Heart left ventricle (tissue), 16 donors: ENCODE data around the gene ITGB4. TPM values are rescaled to one million over a fixed set of nuclear protein-coding genes. Genes with fewer than 3 reads are reported as not detected.
A peak's percentile ranks its signal among the peaks of the same experiment; 100 is the strongest.

Source experiments
- ATAC-seq, 4 donors: fragments of 200-7000 bp; cut with Tn5 transposase; one replicate each; pipeline ENCODE4 v1.9.1; 2020 to 2022; ENCODE audit warnings: moderate library complexity in 4 of 4, mild to moderate bottlenecking in 3 of 4, moderate number of reproducible peaks in 1 of 4
- DNase-seq, 5 donors: peaks; one replicate each; pipeline ENCODE4 v3.0.0-alpha.2; 2020
- H3K27ac ChIP-seq, 12 donors: fragments of 200-600 bp; sonication (generic) in 4 of 12; one replicate each; pipeline versions ENCODE4 v1.5.0 to v1.8.0; 2016 to 2022; ENCODE audit warnings: mild to moderate bottlenecking in 2 of 12
- H3K27me3 ChIP-seq, 9 donors: fragments of 200-600 bp; sonication (generic) in 2 of 9; one replicate each; pipeline versions ENCODE4 v1.5.1 to v1.8.0; 2016 to 2022; ENCODE audit warnings: mild to moderate bottlenecking in 3 of 9
- H3K36me3 ChIP-seq, 9 donors: fragments of 200-600 bp; sonication (generic) in 2 of 9; one replicate each; pipeline versions ENCODE4 v1.5.0 to v1.8.0; 2018 to 2022; ENCODE audit warnings: mild to moderate bottlenecking in 2 of 9
- H3K4me1 ChIP-seq, 12 donors: fragments of 200-600 bp; sonication (generic) in 4 of 12; one replicate each; pipeline versions ENCODE4 v1.5.0 to v1.8.0; 2016 to 2022; ENCODE audit warnings: mild to moderate bottlenecking in 3 of 12
- H3K4me3 ChIP-seq, 12 donors: fragments of 200-600 bp; sonication (generic) in 4 of 12; one replicate each; pipeline versions ENCODE4 v1.5.0 to v1.8.0; 2017 to 2022; ENCODE audit warnings: mild to moderate bottlenecking in 9 of 12, moderate library complexity in 4 of 12
- H3K9me3 ChIP-seq, 12 donors: fragments of 200-600 bp; sonication (generic) in 4 of 12; one replicate each; pipeline versions ENCODE4 v1.5.0 to v1.8.0; 2016 to 2022; ENCODE audit warnings: mild to moderate bottlenecking in 1 of 12
- CTCF ChIP-seq, 12 donors: fragments of 200-600 bp; sonication (generic) in 4 of 12; IDR thresholded peaks; one replicate each; pipeline versions ENCODE4 v1.5.0 to v1.8.0; 2018 to 2022; ENCODE audit warnings: antibody characterized with exemption in 12 of 12, mild to moderate bottlenecking in 5 of 12
- POLR2A ChIP-seq, 2 donors: fragments of 450-650 bp; IDR thresholded peaks; one replicate each; pipeline ENCODE4 v1.6.1; 2017; ENCODE audit warnings: antibody characterized with exemption in 2 of 2, mild to moderate bottlenecking in 2 of 2, moderate library complexity in 2 of 2
- WGBS, 4 donors: extraction: QIAGEN DNeasy Blood & Tissue Kit in 2 of 4; methylation state at CpG; one replicate each; pipeline versions ENCODE4 v1.1.5 to v1.1.7; 2013 to 2018; 5-methylcytosine and 5-hydroxymethylcytosine counted together
- intact Hi-C, 10 donors: fragments of 100-400 bp; cut with DNase I; formaldehyde crosslinking; loops; one replicate each; pipeline versions ENCODE4 v1.11.1 to v1.14.2; 2022
- polyA plus RNA-seq, 2 donors: library from polyadenylated mRNA; stranded (reverse); fragments of 200-250 nt; gene quantifications; one replicate each; pipeline ENCODE4 v1.2.3, GENCODE V29; 2013
- total RNA-seq, 9 donors: library from RNA; depleted of rRNA in 2 of 9; stranded (reverse); fragments of >200 nt in 2 of 9; fragmentation: NEBNext Ultra II Directional in 3 of 9; extraction: Animal tissue kit (Norgen Biotek cat#: 25700) in 3 of 9; gene quantifications; one replicate each; pipeline versions ENCODE4 v1.1.0 to v1.2.4, GENCODE V29; 2016 to 2023
- donor health status: ischemic (EF 13 %, LVEDD 7.1; RV severe dilation, severe dysfunction).
- donor health status: healthy with polysubstance abuse.
- donor health status: DM: no; HTN: yes; CAD: no.
- donor health status: DM: no; HTN: no; CAD: no.
- donor health status: ischemic (EF 25% LVEDD 6.9; RV normal size, moderate dysfunction).
- donor health status: ischemic (EF 25% LVEDD 5.7; RV mildly dilated, moderate dysfunction).
- donor health status: healthy.
- donor health status: DM: yes; HTN: yes; CAD: no.
- donor health status: ischemic (EF 35%, LVEDD 5.7; RV mildly dilated, moderate dysfunction).
- donor health status: nonischemic (EF 11% LVEDD 7.7; RV severe dilation, severe dysfunction).
- donor health status: DM: yes; HTN: yes; CAD: no.
- donor health status: PGD.
- donor health status: ischemic (EF 29% LVEDD 5.4; RV normal size, mild dysfunction).
- donor health status: nonischemic (EF 23%, LVEDD 6.1; RV moderate dilation, normal function).

Gene ITGB4
- total and polyA plus RNA-seq, 11 donors: 4.0 to 26.8 (median 10.0) TPM

- Histone ChIP-seq H3K27me3 (no peaks in the 10 kb centered on the region), H3K36me3 (peaks cover 0 to 98% (median 85%) of the 10 kb centered on the region in 9 donors), H3K9me3 (no peaks in the 10 kb centered on the region), H3K27ac (no peak overlapping the region), H3K4me1 (peaks cover 5 to 61% (median 36%) of the 10 kb centered on the region in 12 donors), H3K4me3 (no peak overlapping the region)
- DNase-seq: no peak
- ATAC-seq: no peak
- intact Hi-C loops: no loop called here
- no peak for TF ChIP-seq CTCF (IDR thresholded peaks at IDR 0.05)
- TF ChIP-seq POLR2A (IDR thresholded peaks at IDR 0.05): no peak
- 95 to 98% (median 96%) methylated on average over 7 to 9 of the region's 9 CpGs for WGBS, 4 donors
These were observed 17.7 kb upstream of the ITGB4 start for GRCh38 chr17:75703591-75703990.

DNA sequence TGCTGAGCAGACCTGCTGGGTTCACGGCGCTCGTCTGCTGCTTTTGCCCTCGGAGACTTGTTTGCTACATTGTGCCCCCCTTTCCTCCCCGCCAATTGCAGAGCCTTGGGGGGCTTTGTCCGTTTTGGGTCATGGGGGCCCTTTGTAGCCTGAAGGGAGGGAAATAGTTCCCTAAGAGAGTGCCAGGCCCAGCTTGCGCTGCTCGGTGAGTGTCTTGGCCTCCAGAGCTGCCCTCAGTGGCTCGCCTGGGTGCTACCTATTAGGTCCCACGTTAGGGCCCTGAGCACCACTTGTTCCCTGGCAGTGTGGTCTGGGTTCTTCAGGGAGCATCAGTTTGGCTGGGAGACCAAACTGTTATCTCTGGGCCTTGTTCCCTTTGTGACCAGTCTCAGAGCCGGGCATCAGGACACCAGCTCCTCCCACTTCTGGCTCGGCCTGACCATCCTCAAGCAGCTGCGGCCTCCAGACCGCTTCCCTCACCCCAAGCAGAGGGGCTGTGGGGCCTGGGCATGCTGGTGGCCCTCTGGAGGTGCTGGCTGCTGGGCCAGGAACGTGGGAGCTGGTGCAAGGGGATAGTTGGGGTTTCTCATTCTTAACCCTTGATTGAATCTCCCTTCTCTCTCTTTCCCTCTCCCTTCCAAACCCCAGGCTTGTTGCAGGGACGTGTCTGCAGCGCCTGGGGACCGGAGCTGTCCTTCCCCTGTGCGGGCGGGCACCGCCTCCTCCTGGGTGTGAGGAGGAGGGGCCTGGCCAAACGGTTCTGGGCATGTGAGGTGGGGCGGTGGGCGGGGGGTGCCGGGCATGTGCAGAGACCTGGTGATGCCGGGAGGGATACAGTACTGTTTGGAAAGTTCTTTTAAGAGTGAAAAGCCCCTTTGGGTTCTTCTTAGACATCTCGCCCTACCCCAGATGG, 16.0 kb upstream of the ITGB4 start:
- ATAC-seq: peak; percentile 18 to 77 (median 74)
- Histone ChIP-seq H3K4me3 (no peak overlapping the region), H3K36me3 (peaks cover 0 to 88% (median 80%) of the 10 kb centered on the region in 9 donors), H3K4me1 (peaks cover under 1 to 45% (median 22%) of the 10 kb centered on the region in 12 donors), H3K27me3 (no peaks in the 10 kb centered on the region), H3K9me3 (no peaks in the 10 kb centered on the region), H3K27ac (peak overlapping the region in 1 of 12 donors; percentile 44)
- DNase-seq: peak in 3 of 5 donors; percentile 58 to 65 (median 63)
- TF ChIP-seq POLR2A (IDR thresholded peaks at IDR 0.05) (no peak), CTCF (IDR thresholded peaks at IDR 0.05) (no peak)
- intact Hi-C loops: no loop called here
- WGBS, 4 donors: 77 to 85% (median 80%) methylated on average over 23 to 27 of the region's 27 CpGs

GRCh38 chr17:75706042-75706728, 15.1 kb upstream of the ITGB4 start:
- DNase-seq (no peak), ATAC-seq (no peak)
- TF ChIP-seq CTCF (IDR thresholded peaks at IDR 0.05) (no peak), POLR2A (IDR thresholded peaks at IDR 0.05) (no peak)
- intact Hi-C loops: no loop called here
- H3K36me3 ChIP-seq: peaks cover 0 to 78% (median 73%) of the 10 kb centered on the region in 9 donors
- H3K27ac ChIP-seq: peak overlapping the region in 7 of 12 donors; percentile 10 to 68 (median 38)
- no peak overlapping the region for H3K4me3 ChIP-seq
- peaks cover 0 to 35% (median 13%) of the 10 kb centered on the region in 12 donors for H3K4me1 ChIP-seq
- H3K9me3 ChIP-seq: no peaks in the 10 kb centered on the region
- no peaks in the 10 kb centered on the region for H3K27me3 ChIP-seq
- 89 to 94% (median 92%) methylated on average over 18 to 20 of the region's 20 CpGs for WGBS, 4 donors

DNA sequence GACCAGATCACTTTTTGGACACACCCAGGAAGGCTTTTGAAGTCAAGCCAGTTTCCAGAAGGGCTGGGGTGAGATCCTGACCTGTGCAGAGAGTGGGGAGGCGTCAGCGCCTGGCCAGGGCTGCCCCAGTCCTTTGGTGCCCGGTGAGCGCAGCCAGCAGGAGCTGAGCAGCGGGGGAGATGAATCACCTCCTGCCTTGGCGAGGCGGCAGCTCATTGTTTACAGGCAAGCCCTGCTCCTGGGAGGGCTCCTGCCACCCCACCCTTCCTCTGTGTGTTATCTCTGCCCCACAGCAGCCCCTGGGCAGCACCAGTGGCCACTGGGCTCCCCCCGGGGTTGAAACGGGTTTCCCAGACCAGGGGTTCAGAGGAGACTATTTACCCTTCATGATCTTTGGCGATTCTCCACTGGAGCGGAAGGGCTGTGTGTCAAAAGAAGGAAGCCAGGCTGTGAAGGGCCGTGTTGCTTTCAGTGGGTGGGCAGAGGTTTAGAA, 14.1 kb upstream of the ITGB4 start:
- H3K9me3 ChIP-seq: no peaks in the 10 kb centered on the region
- TF ChIP-seq CTCF (IDR thresholded peaks at IDR 0.05) (no peak), POLR2A (IDR thresholded peaks at IDR 0.05) (no peak)
- intact Hi-C loops: no loop called here
- peaks cover 0 to 69% (median 63%) of the 10 kb centered on the region in 9 donors for H3K36me3 ChIP-seq
- WGBS, 4 donors: 62 to 78% (median 75%) methylated on average over 7 to 12 of the region's 12 CpGs
- DNase-seq (peak; percentile 55 to 81 (median 66)), ATAC-seq (peak; percentile 45 to 90 (median 72))
- peaks cover 0 to 26% (median 7%) of the 10 kb centered on the region in 12 donors for H3K4me1 ChIP-seq
- H3K27ac ChIP-seq: peak overlapping the region in 11 of 12 donors; percentile 28 to 80 (median 41)
- H3K27me3 ChIP-seq: no peaks in the 10 kb centered on the region
- no peak overlapping the region for H3K4me3 ChIP-seq
